ENCODE data around the gene ADAMTS18. TPM values are rescaled to one million over a fixed set of nuclear protein-coding genes. Genes with fewer than 3 reads are reported as not detected.
"Not testable (repeated sequence)": the region's sequence is repeated elsewhere in the genome, so short reads cannot be mapped to it uniquely, and the experiment has no call there.

The ADAMTS18 gene
- total RNA-seq, 1 donor from 2014 or later, result not detected

- TF ChIP-seq CTCF (IDR thresholded peaks at IDR 0.05; ENCODE audit: borderline replicate concordance), result no peak
- no peak overlapping the region for H3K27ac ChIP-seq (replicated peaks)
- no peak for DNase-seq
- H3K4me3 ChIP-seq, result no peak overlapping the region
- peaks cover 5% of the 10 kb centered on the region for H3K4me1 ChIP-seq
- no peaks in the 10 kb centered on the region for H3K9me3 ChIP-seq (replicated peaks)
- no peaks in the 10 kb centered on the region for H3K36me3 ChIP-seq
- no peaks in the 10 kb centered on the region for H3K27me3 ChIP-seq (ENCODE audit: low read depth)
- intact Hi-C loops (cut with micrococcal nuclease), result no loop called here
Observed at GRCh38 chr16:77468831-77469230, 34.0 kb upstream of the ADAMTS18 start.

GRCh38 chr16:77467821-77468335 is 33.0 kb upstream of the ADAMTS18 start:
- H3K36me3 ChIP-seq, result no peaks in the 10 kb centered on the region
- intact Hi-C loops (cut with micrococcal nuclease), result no loop called here
- TF ChIP-seq CTCF (IDR thresholded peaks at IDR 0.05; ENCODE audit: borderline replicate concordance), result no peak
- H3K9me3 ChIP-seq (replicated peaks), result no peaks in the 10 kb centered on the region
- H3K27me3 ChIP-seq (ENCODE audit: low read depth), result no peaks in the 10 kb centered on the region
- peaks cover 5% of the 10 kb centered on the region for H3K4me1 ChIP-seq
- DNase-seq, result no peak
- H3K4me3 ChIP-seq, result no peak overlapping the region
- H3K27ac ChIP-seq (replicated peaks), result no peak overlapping the region

- H3K4me1 ChIP-seq; intact Hi-C loops (cut with micrococcal nuclease); H3K36me3 ChIP-seq; DNase-seq; H3K9me3 ChIP-seq (replicated peaks); H3K4me3 ChIP-seq; H3K27ac ChIP-seq (replicated peaks): not testable (repeated sequence)
- H3K27me3 ChIP-seq (ENCODE audit: low read depth), result peaks cover 15% of the 10 kb centered on the region
Observed at GRCh38 chr16:77463659-77464058, 28.8 kb upstream of the ADAMTS18 start.

GRCh38 chr16:77462894-77463293 is 28.1 kb upstream of the ADAMTS18 start:
- no peaks in the 10 kb centered on the region for H3K9me3 ChIP-seq (replicated peaks)
- H3K36me3 ChIP-seq, result no peaks in the 10 kb centered on the region
- H3K4me1 ChIP-seq, result no peaks in the 10 kb centered on the region
- intact Hi-C loops (cut with micrococcal nuclease), result no loop called here
- peaks cover 15% of the 10 kb centered on the region for H3K27me3 ChIP-seq (ENCODE audit: low read depth)
- TF ChIP-seq CTCF (IDR thresholded peaks at IDR 0.05; ENCODE audit: borderline replicate concordance), result no peak
- H3K4me3 ChIP-seq, result no peak overlapping the region
- no peak overlapping the region for H3K27ac ChIP-seq (replicated peaks)
- no peak for DNase-seq

- no peak for DNase-seq
- TF ChIP-seq CTCF (IDR thresholded peaks at IDR 0.05; ENCODE audit: borderline replicate concordance), result no peak
- Histone ChIP-seq H3K27ac (replicated peaks) (no peak overlapping the region), H3K36me3 (no peaks in the 10 kb centered on the region), H3K27me3 (ENCODE audit: low read depth) (peaks cover 15% of the 10 kb centered on the region), H3K4me3 (no peak overlapping the region), H3K4me1 (no peaks in the 10 kb centered on the region), H3K9me3 (replicated peaks) (no peaks in the 10 kb centered on the region)
- intact Hi-C loops (cut with micrococcal nuclease), result no loop called here
Observed at GRCh38 chr16:77459534-77460254, 24.9 kb upstream of the ADAMTS18 start.

GRCh38 chr16:77457046-77457445 is 22.2 kb upstream of the ADAMTS18 start:
- H3K27me3 ChIP-seq (ENCODE audit: low read depth), result peaks cover 15% of the 10 kb centered on the region
- H3K9me3 ChIP-seq (replicated peaks), result no peaks in the 10 kb centered on the region
- no peaks in the 10 kb centered on the region for H3K36me3 ChIP-seq
- no peak overlapping the region for H3K27ac ChIP-seq (replicated peaks)
- DNase-seq, result no peak
- no peaks in the 10 kb centered on the region for H3K4me1 ChIP-seq
- no peak overlapping the region for H3K4me3 ChIP-seq
- TF ChIP-seq CTCF (IDR thresholded peaks at IDR 0.05; ENCODE audit: borderline replicate concordance), result no peak
- intact Hi-C loops (cut with micrococcal nuclease), result no loop called here

Measured in left ventricle myocardium inferior (tissue), 1 donor.